ENCODE data around the gene BPHL.
"Not testable (repeated sequence)": the region's sequence is repeated elsewhere in the genome, so short reads cannot be mapped to it uniquely, and the experiment has no call there.

BPHL gene

DNA sequence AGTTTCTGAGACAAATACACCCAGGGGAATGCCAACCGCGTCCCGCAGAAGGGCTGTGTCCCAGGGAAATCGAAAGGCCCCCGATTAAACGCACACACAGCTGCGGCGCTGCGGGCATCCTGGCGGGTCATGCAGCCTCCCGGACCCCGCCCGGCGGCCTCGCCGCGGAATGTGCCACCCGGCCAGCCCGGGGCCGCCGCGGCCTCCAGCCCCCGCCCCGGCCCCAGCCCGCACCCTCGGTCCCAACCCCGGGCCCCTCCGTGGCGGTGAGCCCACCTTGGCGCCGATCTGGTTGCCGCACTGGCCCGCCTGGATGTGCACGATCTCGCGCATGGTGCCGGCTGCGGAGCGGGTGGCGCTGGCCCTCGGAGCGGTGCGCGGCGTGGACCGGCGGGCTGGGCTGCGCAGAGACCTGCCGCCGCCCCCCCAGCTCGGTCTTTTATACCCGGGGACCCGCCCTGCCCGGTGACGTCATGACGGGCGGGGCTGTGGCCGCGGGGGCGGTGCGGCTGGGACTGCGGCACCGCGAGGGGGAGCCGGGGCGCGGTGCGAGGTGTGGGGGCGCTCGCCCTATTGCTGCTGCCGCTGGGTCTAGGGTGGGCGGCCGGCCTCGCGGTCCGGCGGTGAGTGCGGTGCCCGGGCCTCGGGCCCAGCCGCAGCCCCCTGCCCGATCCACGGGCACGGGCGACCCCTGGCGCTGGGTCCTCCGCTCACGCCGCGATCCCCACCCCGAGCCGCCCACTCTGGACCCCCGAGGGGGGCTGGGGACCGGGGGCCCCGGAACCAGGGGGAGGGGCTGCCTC lies 38.8 kb downstream of the BPHL start, which contains the start of gene TUBB2A:
TUBB2A (minus strand) TSS at position 414 of the 803 bp plus-strand sequence; CDS start at position 333, 81 bp downstream.
- DNase-seq = peak; percentile 65

DNA sequence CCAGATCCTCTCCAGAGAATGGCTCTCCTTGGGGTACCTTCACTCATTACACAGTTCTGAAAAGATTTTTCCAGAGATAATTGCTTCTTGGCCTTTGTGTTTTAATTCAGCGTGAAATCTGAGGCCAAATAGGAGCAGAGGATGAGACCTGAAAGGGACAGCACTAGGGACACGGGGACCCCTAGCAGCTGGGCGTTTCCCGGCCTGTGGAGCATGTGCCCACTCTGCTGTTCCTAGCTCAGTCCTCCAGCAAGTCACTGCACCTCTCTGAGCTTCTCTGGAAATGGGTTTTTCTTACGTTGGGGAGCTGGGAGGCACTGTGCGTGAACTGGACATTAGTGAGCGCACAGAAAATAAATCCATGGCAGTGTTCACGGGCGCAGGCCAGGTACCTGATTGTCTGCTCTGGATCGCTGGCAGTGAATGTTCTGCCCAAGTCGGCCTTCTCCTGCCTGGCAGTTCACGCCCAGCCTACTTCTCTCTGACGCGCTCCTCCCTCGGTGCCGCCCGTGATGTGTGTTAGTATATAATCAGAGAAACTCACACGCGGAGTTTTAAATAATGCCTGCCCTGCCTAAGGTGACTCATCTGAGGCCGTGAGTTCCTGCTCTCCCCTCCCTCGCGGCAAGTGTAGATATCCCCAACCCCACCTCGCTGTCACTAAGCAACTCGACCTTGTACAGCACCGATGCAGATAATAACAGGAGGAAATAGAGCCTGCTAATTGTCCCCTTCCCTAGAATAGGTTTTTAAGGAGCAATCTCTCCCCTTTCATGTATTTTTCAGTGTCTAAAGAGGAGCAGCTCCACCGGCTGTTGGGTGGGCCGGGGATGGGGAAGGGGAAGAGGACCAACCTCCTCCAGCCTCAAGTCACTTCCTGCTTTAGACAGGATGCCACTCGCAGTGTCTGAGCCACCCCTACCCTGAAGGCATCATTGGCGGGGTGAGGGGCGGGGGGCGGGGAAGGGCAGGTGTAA lies 41.6 kb downstream of the BPHL start:
- DNase-seq = no peak

DNA sequence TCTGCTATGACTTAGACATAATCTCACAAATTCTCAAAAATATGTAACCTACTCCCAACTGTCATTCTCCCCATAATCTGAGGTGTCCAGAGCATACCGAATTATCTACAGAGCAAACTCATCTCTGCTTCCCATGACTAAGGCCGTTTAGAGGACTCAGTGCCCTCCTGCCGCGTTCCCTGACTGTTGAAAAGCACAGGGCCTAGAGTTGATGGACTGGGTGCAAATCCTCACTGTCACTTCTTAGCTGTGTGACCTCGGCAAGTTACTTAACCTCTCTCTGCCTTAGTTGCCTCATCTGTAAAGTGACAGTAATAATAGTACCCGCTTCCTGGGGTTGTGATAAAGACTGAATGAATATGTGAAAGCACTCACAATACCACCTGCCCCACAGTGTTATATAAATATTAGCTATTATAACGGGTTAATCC lies 43.6 kb downstream of the BPHL start:
- no peak for DNase-seq

DNA sequence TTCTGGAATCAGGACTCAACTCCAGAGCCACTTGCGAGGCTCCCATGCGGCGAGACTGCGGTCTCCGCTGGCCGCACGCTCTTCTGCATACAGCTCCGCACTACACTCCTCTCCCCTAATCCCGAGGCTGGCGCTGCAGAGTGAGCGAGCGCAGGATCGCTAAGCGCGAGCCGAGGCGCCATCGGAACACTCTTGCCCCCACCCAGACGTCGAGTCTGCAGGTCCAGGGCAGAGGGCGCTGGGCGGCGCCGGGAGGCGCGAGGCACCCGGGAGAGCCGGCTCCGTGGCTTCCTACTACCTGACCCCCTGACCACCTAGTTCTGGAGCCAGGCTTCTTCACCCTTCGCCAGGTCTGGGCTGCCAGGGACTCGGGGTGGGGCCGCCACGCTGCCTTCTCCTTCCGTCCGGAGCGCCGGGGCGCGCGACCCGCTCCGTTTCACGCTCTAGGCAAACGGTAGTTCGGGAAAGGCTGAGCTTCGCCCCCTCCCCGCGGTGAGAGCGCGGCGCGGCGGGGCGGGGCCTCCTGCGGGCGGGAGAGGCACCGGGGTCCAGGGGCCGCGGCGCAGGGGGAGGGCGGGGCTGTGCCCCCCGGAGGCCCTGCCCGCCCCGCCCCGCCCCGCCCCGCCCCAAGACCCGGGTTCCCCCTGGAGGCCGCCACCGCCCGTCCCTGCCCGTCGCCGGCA lies 44.2 kb downstream of the BPHL start:
- peak; percentile 44 for DNase-seq

DNA sequence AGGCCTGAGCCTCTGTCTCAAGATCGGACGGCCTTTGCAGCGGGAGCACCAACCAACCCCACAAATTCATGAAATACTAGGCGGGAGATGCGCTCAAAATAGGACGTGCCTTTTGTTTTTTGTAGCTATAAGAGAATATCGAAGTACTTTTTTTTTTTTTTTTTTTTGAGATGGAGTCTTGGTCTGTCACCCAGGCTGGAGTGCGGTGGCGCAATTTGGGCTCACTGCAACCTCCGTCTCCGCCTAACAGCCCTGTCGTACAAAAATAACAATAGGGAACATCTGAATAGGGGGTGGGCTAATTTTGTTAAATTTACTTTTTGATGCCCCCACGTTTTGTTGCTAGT lies 44.7 kb downstream of the BPHL start:
- no peak for DNase-seq

DNA sequence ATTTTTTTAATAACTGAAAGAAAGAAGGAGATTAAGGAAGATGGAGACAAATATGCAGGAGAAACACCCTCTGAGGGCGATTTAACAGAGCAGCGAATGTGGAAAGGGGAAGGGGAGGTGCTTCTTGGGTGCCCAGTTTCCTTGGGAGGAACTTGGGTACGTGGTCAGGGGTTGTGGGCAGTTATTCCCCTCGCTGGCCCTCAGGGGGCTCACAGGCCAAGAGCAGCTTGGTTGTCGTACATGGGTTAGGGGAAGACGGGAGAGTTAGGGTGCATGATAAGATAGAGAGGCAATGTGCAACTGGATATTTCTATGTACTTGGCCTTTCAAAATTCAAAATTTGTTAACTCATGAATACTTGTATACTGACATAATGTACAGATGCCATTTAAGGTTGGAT lies 45.9 kb downstream of the BPHL start:
- no peak for DNase-seq

DNA sequence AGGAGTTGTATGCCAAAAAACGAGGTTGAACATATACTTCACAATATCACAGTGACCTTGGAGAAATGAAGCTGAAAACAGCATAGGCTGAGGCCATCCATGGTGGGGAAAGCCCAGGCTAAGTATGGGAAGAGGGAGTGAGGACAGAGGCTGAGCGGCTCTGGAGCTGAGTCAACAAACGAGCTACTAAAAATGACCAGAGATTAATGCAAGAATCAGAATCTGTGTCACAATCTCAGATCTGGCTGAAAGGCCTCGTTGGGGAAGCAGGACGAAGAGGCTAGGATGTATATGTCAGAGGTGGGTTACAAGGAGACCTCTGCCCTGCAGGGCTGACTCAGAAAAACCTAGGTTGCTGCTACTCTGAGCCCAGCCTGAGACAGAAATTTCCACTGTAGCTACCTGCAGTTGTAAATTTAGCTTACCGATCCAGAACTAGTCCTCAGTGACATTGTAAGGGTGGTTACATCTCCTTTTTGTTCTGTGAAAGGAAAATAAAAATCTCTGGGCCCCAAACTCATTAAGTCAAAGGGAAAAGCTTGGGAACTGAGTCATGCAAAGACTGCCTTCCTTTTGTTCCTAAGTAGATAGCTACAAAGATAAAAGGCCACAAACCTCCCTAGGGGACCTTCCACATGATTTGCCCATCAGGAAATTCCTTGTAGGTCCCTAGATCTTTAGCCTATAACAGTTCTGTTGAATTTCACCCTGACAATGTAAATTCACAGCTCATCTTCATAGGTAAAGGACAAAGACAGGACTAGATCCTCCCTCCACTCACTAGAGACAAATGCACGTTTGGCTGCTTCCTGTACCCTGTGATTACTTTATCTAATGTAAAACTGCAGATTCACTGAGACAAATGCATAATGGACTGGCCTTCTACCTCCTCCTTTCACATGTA lies 47.4 kb downstream of the BPHL start:
- DNase-seq = peak; percentile 47

DNA sequence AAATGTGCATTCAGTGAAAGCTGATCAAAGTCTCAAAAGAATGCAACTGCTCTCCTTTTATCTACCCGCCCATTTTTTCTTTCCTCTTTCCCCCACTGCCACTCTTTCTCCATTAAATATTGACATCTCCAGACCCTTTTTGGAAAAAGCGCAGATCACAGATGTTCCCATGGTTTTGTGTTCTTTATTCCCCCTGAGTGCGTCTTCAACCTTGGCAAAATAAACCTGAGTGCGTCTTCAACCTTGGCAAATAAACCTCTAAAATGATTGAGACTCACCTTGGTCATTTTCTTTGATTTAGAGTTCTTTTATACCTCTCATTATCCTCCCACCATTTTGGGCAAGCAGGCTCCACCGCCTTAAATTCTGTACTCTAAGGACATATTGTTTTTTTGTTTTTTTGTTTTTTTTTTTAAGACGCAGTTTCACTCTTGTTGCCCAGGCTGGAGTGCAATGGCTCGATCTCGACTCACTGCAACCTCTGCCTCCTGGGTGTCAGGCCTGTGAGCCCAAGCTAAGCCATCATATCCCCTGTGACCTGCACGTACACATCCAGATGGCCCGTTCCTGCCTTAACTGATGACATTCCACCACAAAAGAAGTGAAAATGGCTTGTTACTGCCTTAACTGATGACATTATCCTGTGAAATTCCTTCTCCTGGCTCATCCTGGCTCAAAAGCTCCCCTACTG lies 48.2 kb downstream of the BPHL start:
- DNase-seq = not testable (repeated sequence)

DNA sequence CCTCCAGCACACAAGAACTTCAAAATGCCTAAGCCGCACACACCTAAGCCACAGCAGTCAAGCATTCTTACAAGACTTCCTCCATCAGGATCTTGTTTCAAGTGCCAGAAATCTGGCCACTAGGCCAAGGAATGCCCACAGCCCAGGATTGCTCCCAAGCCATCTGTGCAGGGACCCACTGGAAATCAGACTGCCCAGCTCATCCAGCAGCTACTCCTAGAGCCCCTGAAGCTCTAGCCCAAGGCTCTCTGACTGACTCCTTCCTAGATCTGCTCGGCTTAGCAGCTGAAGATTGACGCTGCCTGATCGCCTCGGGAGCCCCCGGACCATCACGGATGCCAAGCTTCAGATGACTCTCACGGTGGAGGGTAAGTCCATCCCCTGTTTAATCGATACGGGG lies 49.5 kb downstream of the BPHL start:
- not testable (repeated sequence) for DNase-seq

DNA sequence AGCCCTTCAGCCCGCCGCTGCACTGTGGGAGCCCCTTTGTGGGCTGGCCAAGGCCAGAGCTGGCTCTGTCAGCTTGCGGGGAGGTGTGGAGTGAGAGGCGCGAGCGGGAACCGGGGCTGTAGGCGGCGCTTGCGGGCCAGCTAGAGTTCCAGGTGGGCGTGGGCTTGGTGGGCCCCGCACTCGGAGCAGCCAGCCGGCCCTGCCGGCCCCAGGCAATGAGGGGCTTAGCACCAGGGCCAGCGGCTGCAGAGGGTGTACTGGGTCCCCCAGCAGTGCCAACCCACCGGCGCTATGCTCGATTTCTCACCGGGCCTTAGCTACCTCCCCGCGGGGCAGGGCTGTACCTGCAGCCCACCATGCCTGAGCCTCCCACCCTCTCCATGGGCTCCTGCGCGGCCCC lies 52.2 kb downstream of the BPHL start:
- DNase-seq = not testable (repeated sequence)

DNA sequence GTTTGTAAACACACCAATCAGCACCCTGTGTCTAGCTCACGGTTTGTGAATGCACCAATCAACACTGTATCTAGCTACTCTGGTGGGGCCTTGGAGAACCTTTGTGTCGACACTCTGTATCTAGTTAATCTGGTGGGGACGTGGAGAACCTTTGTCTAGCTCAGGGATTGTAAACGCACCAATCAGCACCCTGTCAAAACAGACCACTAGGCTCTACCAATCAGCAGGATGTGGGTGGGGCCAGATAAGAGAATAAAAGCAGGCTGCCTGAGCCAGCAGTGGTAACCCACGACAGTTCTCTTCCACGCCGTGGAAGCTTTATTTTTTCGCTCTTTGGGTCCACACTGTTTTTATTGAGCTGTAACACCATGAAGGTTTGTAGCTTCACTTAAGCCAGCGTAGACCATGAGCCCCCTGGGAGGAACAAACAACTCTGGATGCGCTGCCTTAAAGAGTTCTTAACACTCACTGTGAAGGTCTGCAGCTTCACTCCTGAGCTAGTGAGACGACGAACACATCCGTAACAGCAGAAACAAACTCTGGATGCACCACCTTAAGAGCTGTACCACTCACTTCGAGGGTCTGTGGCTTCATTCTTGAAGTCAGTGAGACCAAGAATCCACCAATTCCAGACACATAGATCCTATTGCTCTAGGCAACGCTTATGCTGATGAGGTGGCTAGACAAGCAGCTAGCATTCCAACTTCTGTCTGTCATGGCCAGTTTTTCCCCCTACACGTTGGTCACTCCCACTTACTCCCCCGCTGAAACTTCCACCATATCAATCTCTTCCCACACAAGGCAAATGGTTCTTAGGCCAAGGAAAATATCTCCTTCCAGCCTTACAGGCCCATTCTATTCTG lies 53.0 kb downstream of the BPHL start:
- not testable (repeated sequence) for DNase-seq

DNA sequence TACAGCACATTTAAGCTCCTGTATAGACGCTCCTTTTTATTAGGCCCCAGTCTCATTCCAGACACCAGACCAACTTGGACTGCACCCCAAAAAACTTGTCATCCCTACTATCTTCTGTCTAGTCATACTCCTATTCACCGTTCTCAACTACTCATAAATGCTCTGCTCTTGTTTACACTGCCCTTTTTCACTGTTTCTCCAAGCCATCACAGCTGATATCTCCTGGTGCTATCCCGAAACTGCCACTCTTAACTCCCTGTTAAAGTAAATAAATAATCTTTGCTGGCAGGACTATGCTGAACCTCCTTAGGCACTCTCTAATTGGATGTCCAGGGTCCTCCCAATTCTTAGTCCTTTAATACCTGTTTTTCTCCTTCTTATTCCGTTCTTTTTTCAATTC lies 54.3 kb downstream of the BPHL start:
- DNase-seq = not testable (repeated sequence)

DNA sequence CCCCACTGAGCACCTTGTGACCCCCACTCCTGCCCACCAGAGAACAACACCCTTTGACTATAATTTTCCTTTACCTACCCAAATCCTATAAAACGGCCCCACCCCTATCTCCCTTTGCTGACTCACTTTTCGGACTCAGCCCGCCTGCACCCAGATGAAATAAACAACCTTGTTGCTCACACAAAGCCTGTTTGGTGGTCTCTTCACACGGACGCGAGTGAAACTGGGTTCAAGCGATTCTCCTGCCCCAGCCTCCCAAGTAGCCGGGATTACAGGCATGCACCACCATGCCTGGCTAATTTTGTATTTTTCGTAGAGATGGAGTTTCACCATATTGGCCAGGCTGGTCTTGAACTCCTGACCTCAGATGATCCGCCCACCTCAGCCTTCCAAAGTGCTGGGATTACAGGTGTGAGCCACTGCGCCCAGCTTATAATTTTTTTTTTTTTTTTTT lies 55.2 kb downstream of the BPHL start:
- not testable (repeated sequence) for DNase-seq

DNA sequence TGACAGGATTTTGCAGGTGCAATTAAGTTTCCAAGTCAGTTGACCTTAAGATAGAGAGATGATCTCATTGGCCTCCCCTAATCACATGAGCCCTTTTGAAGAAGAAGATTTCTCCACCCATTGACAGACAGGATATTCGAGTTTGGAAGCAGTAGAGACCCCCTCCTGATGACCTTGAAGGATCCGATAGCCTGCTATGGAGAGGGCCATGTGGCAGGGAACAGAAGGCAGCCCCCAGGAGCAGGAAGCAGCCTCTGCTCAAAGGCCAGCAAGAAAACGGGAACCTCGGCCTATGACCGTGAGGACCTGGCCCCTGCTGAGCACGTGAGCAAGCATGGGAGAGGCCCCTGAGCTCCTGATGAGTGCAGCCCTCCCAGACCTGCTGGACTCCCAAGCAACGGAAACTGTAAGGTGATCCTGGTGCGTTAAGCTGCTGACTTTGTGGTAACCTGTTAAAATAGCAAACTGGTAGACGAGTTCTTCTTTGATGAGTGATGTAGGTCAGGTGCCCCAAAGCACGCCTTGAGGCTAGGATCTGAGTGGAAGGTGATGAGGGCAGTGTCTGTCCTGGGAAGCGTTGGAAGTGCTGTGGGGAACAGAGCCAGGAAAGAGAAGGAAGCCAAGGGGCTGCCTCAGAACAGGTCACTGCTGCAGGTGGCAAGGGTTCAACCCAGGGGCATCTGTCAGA lies 57.3 kb downstream of the BPHL start:
- no peak for DNase-seq

DNA sequence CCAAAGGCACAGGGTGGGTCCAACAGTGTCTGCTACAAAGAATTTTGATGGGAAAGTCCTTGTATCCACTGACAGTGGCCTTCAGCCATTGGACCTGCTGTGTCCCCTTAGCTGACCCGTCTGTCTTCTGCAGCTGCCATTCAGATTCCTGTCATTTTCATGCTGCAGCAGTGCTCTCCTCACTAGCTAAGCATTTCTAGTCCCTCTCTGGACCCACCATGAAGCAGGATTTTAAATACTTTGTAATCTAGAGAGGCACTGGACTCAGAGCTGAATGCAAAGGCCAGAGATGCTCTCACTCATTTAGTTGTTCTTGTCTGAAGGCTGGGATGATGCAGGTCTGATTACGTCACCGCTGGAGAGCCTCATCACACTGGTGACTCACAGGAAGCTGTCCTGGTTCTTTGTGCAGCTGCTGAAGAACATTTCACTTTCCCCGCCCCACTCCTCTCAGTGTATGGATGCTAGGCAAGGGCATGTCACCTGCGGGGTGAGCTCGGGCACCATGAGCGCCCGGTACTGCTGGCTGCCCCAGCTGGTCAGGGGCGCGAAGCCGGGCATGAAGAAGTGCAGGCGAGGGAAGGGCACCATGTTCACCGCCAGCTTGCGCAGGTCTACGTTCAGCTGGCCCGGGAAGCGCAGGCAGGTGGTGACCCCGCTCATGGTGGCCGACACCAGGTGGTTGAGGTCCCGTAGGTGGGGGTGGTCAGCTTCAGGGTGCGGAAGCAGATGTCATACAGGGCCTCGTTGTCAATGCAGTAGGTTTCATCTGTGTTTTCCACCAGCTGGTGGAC lies 58.2 kb downstream of the BPHL start:
- peak; percentile 17 for DNase-seq

DNA sequence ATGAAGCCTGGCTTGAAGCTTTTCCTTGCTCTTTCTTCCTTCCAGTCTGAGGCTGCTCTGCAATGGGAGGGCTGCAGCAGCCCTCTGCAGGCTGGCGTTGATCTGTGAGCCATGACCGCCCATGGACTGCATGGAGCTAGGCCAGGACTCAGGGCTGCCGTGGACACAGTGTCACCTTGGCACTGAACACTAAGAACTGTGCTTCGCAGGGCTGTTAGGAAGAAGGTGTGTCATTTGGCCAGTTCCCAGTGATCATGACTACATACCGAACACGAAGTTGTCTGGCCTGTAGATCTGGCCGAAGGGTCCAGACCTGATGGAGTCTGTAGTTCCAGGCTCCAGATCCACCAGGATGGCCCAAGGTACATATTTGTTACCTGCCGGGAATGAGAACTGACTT lies 60.2 kb downstream of the BPHL start:
- not testable (repeated sequence) for DNase-seq

DNA sequence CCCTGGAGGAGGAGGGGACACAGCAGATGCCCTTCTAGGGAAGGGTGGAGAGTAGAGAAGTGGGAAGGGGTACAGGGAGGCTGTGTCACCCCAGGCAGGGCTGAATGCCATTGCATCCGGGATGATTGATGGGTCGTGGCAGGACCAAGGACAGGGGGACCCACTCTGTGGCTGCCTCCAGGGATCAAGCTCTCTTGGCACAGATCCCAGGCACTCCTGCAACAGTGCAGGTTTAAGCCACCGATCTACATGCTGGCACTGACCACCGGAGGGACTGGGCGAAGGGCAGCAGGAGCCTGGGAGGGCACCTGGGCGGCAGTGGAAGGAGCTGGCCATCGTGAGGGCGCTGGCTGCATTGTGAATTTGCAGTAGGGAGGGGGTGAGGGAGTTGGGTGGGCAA lies 61.4 kb downstream of the BPHL start:
- not testable (repeated sequence) for DNase-seq

DNA sequence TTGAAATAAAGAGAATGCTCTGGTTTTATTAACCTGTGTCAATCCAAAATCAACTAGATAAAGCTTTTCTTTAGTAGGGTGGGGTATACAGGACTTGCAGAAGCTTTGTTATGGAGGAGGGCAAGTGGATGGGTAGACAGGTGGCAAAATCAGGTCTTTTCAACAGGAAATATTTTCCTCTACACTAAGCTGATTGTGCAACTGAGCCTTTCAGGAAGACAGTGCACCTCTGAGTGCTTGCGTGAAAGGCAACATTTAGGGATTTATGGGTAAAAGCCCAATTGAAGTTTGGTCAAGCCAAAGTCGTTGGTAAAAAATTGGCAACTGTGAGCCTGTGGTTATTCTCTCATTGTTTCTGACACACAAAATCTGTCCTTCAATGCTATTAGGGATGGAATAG lies 62.6 kb downstream of the BPHL start:
- DNase-seq = no peak

DNA sequence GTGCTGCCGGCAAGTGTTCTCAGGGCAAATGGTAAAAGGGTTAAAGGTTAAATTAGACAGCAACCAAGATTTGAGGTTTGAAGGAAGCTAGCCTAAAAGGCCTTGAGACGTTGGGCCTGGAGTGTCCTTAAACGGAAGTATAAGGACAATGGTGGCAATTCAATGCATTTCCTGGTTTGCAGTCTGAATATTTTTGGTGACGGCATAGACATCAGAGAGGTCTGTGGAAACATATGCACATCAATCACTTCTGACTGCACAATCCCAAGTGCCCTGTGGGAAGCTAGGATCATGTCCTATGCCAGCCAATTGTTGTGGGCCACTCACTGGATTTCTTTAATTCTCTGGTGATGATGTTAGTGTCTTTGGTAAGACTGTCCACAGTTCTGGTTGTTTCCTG lies 64.6 kb downstream of the BPHL start:
- no peak for DNase-seq
